GM12801 (cell line): ENCODE measurements around the gene LSS.

ENCODE experiments used
- CTCF ChIP-seq: IDR thresholded peaks from one replicate; pipeline ENCODE4 v1.5.1; 2011; ENCODE audit warnings: control low read depth; ENCODE audit not compliant: insufficient read length; ENCODE audit errors: extremely low read depth

The LSS gene

GRCh38 chr21:46159390-46159789 lies 69.2 kb downstream of the LSS start:
- no peak for TF ChIP-seq CTCF

GRCh38 chr21:46158666-46159300 lies 69.8 kb downstream of the LSS start:
- TF ChIP-seq CTCF = no peak

GRCh38 chr21:46157987-46158451 lies 70.6 kb downstream of the LSS start:
- TF ChIP-seq CTCF = no peak

- TF ChIP-seq CTCF = no peak
Measured at GRCh38 chr21:46157396-46157986, 71.1 kb downstream of the LSS start.

GRCh38 chr21:46156678-46157077 lies 71.9 kb downstream of the LSS start:
- no peak for TF ChIP-seq CTCF

- no peak for TF ChIP-seq CTCF
Measured at GRCh38 chr21:46156378-46156645, 72.3 kb downstream of the LSS start.

- no peak for TF ChIP-seq CTCF
Measured at GRCh38 chr21:46155514-46156377, 72.8 kb downstream of the LSS start, which contains the start of gene FTCD. Gene FTCD (minus strand): TSS chr21:46155579. CDS start chr21:46155523, 56 bp downstream.
